ENCODE results near the gene CCNL2.
A peak's percentile ranks its signal among the peaks of the same experiment; 100 is the strongest.
"Not testable (repeated sequence)": the region's sequence is repeated elsewhere in the genome, so short reads cannot be mapped to it uniquely, and the experiment has no call there.

The CCNL2 gene

DNA sequence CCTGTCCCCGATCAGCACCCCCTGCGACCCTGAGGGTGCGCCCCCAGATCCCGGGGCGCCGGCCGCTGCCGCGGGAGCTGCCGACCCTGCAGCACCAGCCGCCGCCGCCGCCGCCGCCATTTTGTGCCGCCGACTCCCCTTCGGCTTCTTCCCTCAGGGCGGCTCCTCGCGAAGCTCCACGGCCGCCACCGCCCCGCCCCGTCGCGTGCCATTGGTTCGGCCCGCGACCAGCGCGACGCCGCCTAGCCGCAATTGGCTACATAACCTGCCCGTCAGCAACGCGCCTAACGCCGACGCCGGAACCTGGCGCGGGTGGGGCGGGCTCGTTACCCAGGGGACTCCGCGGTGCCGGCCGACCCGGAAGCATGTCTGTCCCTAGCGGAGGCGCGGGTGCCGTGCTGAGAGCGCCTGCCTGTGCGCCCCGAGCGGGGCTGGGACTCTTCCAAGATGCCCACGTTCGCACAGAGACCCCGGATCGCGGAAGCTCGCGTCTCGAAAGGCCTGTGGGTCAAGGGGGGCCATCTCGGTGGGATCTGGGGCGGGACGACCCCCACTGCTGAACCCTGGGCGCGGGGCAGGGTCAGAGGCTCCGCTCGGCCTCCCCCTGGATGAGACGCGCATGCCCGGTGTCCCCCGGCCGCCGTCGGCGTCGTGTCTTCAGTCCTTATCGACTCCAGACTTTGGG lies at the start of gene CCNL2:
Gene CCNL2, minus strand, starts transcription at position 149 of the 685 bp plus-strand sequence. Its CDS starts 29 bp downstream, at position 120.
- peak within 1 kb of the TSS; percentile 98 for H3K4me3 ChIP-seq (replicated peaks; ENCODE audit: low read depth, low read length)
- TF ChIP-seq, protein P1, sequence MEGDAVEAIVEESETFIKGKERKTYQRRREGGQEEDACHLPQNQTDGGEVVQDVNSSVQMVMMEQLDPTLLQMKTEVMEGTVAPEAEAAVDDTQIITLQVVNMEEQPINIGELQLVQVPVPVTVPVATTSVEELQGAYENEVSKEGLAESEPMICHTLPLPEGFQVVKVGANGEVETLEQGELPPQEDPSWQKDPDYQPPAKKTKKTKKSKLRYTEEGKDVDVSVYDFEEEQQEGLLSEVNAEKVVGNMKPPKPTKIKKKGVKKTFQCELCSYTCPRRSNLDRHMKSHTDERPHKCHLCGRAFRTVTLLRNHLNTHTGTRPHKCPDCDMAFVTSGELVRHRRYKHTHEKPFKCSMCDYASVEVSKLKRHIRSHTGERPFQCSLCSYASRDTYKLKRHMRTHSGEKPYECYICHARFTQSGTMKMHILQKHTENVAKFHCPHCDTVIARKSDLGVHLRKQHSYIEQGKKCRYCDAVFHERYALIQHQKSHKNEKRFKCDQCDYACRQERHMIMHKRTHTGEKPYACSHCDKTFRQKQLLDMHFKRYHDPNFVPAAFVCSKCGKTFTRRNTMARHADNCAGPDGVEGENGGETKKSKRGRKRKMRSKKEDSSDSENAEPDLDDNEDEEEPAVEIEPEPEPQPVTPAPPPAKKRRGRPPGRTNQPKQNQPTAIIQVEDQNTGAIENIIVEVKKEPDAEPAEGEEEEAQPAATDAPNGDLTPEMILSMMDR (IDR thresholded peaks at IDR 0.05; ENCODE audit: low read depth, low read length, missing control alignments) = peak; percentile 44
- DNase-seq (ENCODE audit: extremely low read depth, low read depth) = peak; percentile 93

DNA sequence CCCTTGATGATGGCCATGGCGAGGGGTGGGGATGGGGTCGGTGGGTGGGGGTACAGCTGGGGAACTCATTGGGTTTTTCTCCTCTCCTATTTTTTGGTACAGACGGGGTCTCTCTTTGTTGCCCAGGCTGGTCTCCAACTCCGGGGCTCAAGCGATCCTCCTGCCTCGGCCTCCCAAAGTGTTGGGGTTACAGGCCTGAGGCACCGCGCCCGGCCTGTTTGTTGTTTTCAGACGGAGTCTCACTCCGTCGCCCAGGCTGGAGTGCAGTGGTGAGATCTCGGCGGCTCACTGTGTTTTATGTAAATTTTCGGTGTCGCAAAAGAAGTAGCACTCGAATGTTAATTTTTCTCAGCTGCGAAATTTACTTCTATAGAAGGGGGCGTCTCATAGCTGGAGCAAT lies 47.5 kb upstream of the CCNL2 start:
- not testable (repeated sequence) for H3K4me3 ChIP-seq (replicated peaks; ENCODE audit: low read depth, low read length)

DNA sequence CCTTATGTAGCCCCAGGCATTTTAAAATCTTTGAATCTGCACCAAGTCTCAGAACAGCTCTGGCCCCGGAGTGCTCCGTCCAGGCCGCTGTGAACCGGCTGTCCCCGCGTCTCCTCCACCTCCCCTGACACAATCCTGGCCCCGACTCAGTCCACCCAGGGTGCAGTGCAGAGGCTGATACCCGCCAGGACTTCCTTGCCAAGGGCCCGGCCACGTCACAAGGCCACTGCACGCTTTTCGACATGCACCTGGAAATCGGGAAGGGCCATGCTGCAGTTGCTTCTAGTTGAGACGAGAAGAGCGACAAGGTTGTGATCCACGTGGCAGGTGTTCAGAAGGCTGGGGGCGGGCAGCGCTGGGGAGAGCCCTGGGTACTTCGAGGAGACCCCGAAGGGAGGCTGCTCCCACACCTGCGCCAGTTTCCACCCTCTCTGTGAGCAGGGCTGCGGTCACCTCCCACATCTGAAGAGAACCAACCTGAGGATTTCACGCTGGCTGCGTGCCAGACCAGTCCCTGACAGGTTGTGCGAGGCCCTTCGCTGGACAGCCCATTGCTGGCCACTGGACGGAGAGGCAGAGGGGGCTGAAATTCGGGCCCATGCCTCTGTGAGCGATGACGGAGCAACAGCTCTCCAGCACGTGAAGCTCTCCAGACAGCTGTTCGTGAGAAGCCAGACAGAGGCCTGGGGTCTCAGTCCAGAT lies 43.1 kb upstream of the CCNL2 start:
- DNase-seq (ENCODE audit: extremely low read depth, low read depth) = no peak

More for the DNA sequence above, 47.5 kb upstream of the CCNL2 start:
- not testable (repeated sequence) for DNase-seq (ENCODE audit: extremely low read depth, low read depth)

DNA sequence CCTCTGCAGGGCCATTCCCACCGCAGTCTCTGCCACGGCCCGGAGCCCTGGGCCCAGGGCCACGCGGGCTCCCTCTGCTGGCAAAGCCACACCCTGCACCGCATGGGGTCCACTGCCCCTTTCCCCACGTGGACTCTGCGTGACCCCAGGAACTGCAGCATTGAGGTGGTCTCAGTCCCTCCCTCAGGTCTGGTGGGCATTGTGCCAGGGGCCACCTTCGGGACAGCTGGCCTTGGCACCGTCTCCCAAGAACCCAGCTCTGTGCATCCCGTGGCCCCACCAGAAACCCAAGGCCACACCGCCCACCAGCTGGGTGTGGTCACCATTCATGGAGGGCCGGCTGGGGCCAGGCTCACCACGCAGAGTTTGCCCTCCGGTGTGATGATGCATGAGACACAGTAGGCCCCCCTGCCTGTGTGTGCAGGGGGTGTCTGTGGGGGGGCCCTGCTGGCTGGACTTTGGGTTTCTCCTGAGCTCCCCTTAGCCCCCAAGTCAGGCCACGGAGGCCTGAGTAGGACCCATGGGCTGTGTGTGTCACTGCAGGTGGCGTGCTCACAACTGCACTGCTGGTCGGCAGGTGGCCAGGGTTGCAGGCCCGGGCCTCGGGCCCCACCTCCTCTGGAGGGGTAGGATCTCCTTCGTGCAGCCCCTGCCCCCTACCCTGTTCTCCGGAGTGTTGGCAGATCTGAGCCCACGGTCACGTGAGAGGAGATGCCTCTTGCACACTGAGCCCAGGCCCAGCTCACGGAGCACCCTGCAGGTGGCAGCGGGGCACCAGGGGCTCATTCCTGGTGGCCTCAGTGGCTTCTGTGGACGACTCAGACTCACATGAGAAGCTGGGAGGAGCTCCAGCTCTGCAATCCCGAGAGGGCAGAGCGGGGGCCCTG lies 42.1 kb upstream of the CCNL2 start:
- H3K4me3 ChIP-seq (replicated peaks; ENCODE audit: low read depth, low read length) = no peak overlapping the region
- TF ChIP-seq, protein P1 (IDR thresholded peaks at IDR 0.05; ENCODE audit: low read depth, low read length, missing control alignments) = peak; percentile 89
- no peak for DNase-seq (ENCODE audit: extremely low read depth, low read depth)

More for the DNA sequence above, 43.1 kb upstream of the CCNL2 start:
- TF ChIP-seq, protein P1 (IDR thresholded peaks at IDR 0.05; ENCODE audit: low read depth, low read length, missing control alignments) = no peak
- no peak overlapping the region for H3K4me3 ChIP-seq (replicated peaks; ENCODE audit: low read depth, low read length)

DNA sequence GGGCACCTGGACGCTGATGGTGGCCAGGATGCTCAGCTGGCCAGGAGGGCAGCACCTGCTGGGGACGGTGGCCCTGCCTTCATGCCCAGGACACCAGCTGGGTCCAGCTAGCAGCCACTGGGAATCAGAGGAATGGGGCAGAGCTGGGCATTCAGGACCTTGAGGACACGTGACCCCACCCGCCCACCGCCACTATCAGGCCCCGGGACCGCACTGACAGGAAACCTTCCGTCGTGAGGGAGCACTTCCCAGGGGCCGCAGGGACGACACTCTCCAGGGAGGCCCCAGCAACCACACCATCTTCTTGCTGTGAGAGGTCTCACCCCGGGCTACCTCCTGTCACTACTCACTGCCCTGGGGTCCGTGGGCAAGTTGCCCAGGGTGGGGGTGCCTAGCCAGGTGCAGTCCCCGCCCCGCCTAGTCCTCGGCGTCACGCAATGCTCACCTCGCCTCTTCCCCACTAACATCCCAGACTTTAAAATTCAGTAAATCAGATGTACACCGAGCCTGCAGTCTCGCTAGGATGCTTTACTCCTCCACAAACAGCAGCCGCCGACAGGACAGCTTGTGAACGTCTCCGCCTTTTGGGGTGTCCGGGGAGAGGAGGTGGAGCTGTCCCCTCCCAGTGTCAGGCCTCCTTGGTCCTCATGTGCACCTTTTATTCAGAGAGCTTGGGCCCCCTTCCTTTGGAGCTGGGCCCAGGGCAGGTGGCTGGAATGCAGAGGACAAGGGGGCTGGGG lies 41.3 kb upstream of the CCNL2 start:
- TF ChIP-seq, protein P1 (IDR thresholded peaks at IDR 0.05; ENCODE audit: low read depth, low read length, missing control alignments) = no peak
- no peak overlapping the region for H3K4me3 ChIP-seq (replicated peaks; ENCODE audit: low read depth, low read length)
- DNase-seq (ENCODE audit: extremely low read depth, low read depth) = no peak

DNA sequence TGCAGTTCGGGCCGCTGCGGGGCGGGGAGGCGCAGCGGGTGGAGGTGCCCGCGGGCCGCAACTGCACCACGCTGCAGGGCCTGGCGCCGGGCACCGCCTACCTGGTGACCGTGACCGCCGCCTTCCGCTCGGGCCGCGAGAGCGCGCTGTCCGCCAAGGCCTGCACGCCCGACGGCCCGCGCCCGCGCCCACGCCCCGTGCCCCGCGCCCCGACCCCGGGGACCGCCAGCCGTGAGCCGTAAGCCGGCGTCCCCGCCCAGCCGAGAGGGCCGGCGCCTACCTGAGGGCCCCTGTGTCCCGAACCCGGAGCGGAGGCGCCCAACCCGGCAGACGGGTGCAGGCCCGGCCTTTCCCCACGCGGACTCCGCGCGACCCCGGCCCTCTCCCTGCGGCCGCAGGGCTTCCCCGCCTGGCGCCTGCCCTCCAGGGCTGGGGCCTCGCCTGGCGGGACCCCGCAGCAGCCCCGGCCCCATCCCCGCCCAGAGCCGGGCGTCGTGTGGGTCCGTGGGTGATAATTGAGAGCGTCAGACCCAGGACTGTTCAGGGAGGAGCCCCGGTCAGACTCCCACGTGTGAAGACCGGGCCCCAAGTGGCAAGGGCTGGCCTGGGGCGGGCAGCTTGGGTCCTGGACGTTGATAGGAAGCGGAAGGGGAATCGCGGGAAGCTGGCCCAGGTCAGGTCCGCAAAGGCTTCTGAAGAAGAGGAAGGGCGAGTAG lies 40.6 kb upstream of the CCNL2 start:
- DNase-seq (ENCODE audit: extremely low read depth, low read depth) = no peak
- TF ChIP-seq, protein P1 (IDR thresholded peaks at IDR 0.05; ENCODE audit: low read depth, low read length, missing control alignments) = no peak
- H3K4me3 ChIP-seq (replicated peaks; ENCODE audit: low read depth, low read length) = no peak overlapping the region

Measured in HFF-Myc (cell line).